Lung (tissue), 12 donors: ENCODE data around the gene S1PR5. TPM values are rescaled to one million over a fixed set of nuclear protein-coding genes. Genes with fewer than 3 reads are reported as not detected.

Source experiments
- ATAC-seq: fragments of 200-7000 bp; cut with Tn5 transposase; one replicate; pipeline ENCODE4 v1.9.1; 2020; ENCODE audit warnings: moderate number of reproducible peaks; ENCODE audit not compliant: insufficient read depth, low FRiP score
- DNase-seq, 3 donors: peaks; one replicate each; pipeline ENCODE4 v3.0.0-alpha.2; 2013 to 2017
- H3K27ac ChIP-seq, 2 donors: one replicate each; pipeline ENCODE4 v1.5.1; 2013; ENCODE audit warnings: mild to moderate bottlenecking in 2 of 2, moderate library complexity in 2 of 2, control low read depth in 1 of 2, inconsistent platforms in 1 of 2, low read depth in 1 of 2, low read length in 1 of 2
- H3K27me3 ChIP-seq, 3 donors: one replicate each; pipeline ENCODE4 v1.5.1; 2013; ENCODE audit warnings: low read length in 2 of 3; ENCODE audit not compliant: control insufficient read depth in 3 of 3, insufficient read depth in 3 of 3
- H3K36me3 ChIP-seq, 4 donors: one replicate each; pipeline ENCODE4 v1.5.1; 2013; ENCODE audit warnings: low read length in 4 of 4, mild to moderate bottlenecking in 1 of 4, moderate library complexity in 1 of 4; ENCODE audit not compliant: control insufficient read depth in 4 of 4, insufficient read depth in 4 of 4
- H3K4me1 ChIP-seq, 5 donors: one replicate each; pipeline ENCODE4 v1.5.1; 2013; ENCODE audit warnings: low read length in 5 of 5, mild to moderate bottlenecking in 2 of 5, moderate library complexity in 1 of 5; ENCODE audit not compliant: control insufficient read depth in 5 of 5, insufficient read depth in 5 of 5
- H3K4me3 ChIP-seq: one replicate; pipeline ENCODE4 v1.5.1; 2013; ENCODE audit warnings: mild to moderate bottlenecking, control low read depth, moderate library complexity
- H3K9ac ChIP-seq, 2 donors: one replicate each; pipeline ENCODE4 v1.5.1; 2013; ENCODE audit warnings: low read length in 2 of 2, control low read depth in 1 of 2; ENCODE audit not compliant: insufficient read depth in 1 of 2
- H3K9me3 ChIP-seq, 4 donors: one replicate each; pipeline ENCODE4 v1.5.1; 2013; ENCODE audit warnings: low read length in 3 of 4, mild to moderate bottlenecking in 1 of 4, moderate library complexity in 1 of 4; ENCODE audit not compliant: control insufficient read depth in 4 of 4, insufficient read depth in 3 of 4
- CTCF ChIP-seq: IDR thresholded peaks from 2 replicates; pipeline ENCODE4 v1.5.1; 2012; ENCODE audit warnings: mild to moderate bottlenecking; ENCODE audit errors: control extremely low read depth, extremely low read depth
- WGBS, 2 donors: extraction: QIAGEN DNeasy Blood & Tissue Kit; methylation state at CpG; one replicate each; pipeline ENCODE4 v1.1.7; 2013; 5-methylcytosine and 5-hydroxymethylcytosine counted together
- polyA plus RNA-seq, 2 donors: library from polyadenylated mRNA; stranded (reverse); fragments of 200-250 nt; gene quantifications; one replicate each; pipeline ENCODE4 v1.2.1, GENCODE V29; 2013
- total RNA-seq, 2 donors: library from RNA; depleted of rRNA in 1 of 2; stranded (reverse); fragments of >200 nt in 1 of 2; gene quantifications; one replicate each; pipeline ENCODE4 v1.2.1, GENCODE V29; 2014 to 2021
- donor health status: control.
- donor health status: control.
- donor health status: Bipolar disorder and iron deficiency.
- donor health status: healthy.
- donor health status: DM: yes; HTN: yes; CAD: no.

Gene S1PR5
- total and polyA plus RNA-seq, 4 donors = 0.26 to 1.4 (median 0.89) TPM

GRCh38 chr19:10516671-10517286 lies 468 bp downstream of the S1PR5 start:
- DNase-seq = no peak
- no peak for TF ChIP-seq CTCF
- Histone ChIP-seq H3K36me3 (no peaks in the 10 kb centered on the region), H3K4me1 (peaks cover 0 to 14% (median 4%) of the 10 kb centered on the region in 5 donors), H3K27ac (no peak overlapping the region), H3K9ac (no peak overlapping the region), H3K27me3 (peaks cover 19 to 69% (median 57%) of the 10 kb centered on the region in 3 donors), H3K9me3 (peaks cover 0 to 7% (median 0%) of the 10 kb centered on the region in 4 donors), H3K4me3 (no peak overlapping the region)
- 47 to 51% methylated on average over 10 of the region's 10 CpGs for WGBS, 2 donors
- no peak for ATAC-seq

GRCh38 chr19:10516064-10516385 lies 1.2 kb downstream of the S1PR5 start:
- peaks cover 0 to 14% (median 4%) of the 10 kb centered on the region in 5 donors for H3K4me1 ChIP-seq
- H3K4me3 ChIP-seq = no peak overlapping the region
- H3K27me3 ChIP-seq = peaks cover 19 to 72% (median 57%) of the 10 kb centered on the region in 3 donors
- DNase-seq (no peak), ATAC-seq (no peak)
- H3K9me3 ChIP-seq = peaks cover 0 to 7% (median 0%) of the 10 kb centered on the region in 4 donors
- H3K36me3 ChIP-seq = no peaks in the 10 kb centered on the region
- WGBS, 2 donors = 92% methylated on average over 5 of the region's 5 CpGs
- TF ChIP-seq CTCF = no peak
- no peak overlapping the region for H3K27ac ChIP-seq
- H3K9ac ChIP-seq = no peak overlapping the region

- no peak overlapping the region for H3K4me3 ChIP-seq
- peaks cover 0 to 7% (median 0%) of the 10 kb centered on the region in 4 donors for H3K9me3 ChIP-seq
- DNase-seq = peak in 1 of 3 donors; percentile 24
- H3K36me3 ChIP-seq = no peaks in the 10 kb centered on the region
- ATAC-seq = no peak
- H3K27me3 ChIP-seq = peaks cover 19 to 70% (median 60%) of the 10 kb centered on the region in 3 donors
- H3K9ac ChIP-seq = no peak overlapping the region
- 6 to 8% methylated on average over 92 to 107 of the region's 107 CpGs for WGBS, 2 donors
- no peak for TF ChIP-seq CTCF
- peak overlapping the region in 1 of 2 donors; percentile 3 for H3K27ac ChIP-seq
- peaks cover 0 to 16% (median 4%) of the 10 kb centered on the region in 5 donors for H3K4me1 ChIP-seq
Measured at GRCh38 chr19:10514211-10515145, 2.8 kb downstream of the S1PR5 start.
